Duodenal mucosa (tissue), 2 donors: ENCODE data around the gene CPXM2.

Source experiments
- H3K27ac ChIP-seq: one replicate; pipeline ENCODE4 v1.7.0; 2013; ENCODE audit warnings: low read depth, low read length
- H3K27me3 ChIP-seq, 2 donors: one replicate each; pipeline ENCODE4 v1.7.0; 2013; ENCODE audit warnings: low read length in 2 of 2, control low read depth in 1 of 2; ENCODE audit not compliant: insufficient read depth in 2 of 2, control insufficient read depth in 1 of 2
- H3K36me3 ChIP-seq, 2 donors: one replicate each; pipeline ENCODE4 v1.7.0; 2013; ENCODE audit warnings: low read length in 2 of 2, control low read depth in 1 of 2; ENCODE audit not compliant: insufficient read depth in 2 of 2, control insufficient read depth in 1 of 2
- H3K4me1 ChIP-seq, 2 donors: one replicate each; pipeline ENCODE4 v1.7.0; 2013; ENCODE audit warnings: low read length in 2 of 2, control low read depth in 1 of 2; ENCODE audit not compliant: insufficient read depth in 2 of 2, control insufficient read depth in 1 of 2
- H3K4me3 ChIP-seq, 2 donors: one replicate each; pipeline ENCODE4 v1.7.0; 2013; ENCODE audit warnings: low read length in 2 of 2, low read depth in 1 of 2
- H3K9ac ChIP-seq, 2 donors: one replicate each; pipeline ENCODE4 v1.7.0; 2013; ENCODE audit warnings: low read length in 2 of 2, low read depth in 1 of 2
- H3K9me3 ChIP-seq, 2 donors: one replicate each; pipeline ENCODE4 v1.7.0; 2013; ENCODE audit warnings: low read length in 2 of 2, control low read depth in 1 of 2; ENCODE audit not compliant: control insufficient read depth in 1 of 2

Gene CPXM2

DNA sequence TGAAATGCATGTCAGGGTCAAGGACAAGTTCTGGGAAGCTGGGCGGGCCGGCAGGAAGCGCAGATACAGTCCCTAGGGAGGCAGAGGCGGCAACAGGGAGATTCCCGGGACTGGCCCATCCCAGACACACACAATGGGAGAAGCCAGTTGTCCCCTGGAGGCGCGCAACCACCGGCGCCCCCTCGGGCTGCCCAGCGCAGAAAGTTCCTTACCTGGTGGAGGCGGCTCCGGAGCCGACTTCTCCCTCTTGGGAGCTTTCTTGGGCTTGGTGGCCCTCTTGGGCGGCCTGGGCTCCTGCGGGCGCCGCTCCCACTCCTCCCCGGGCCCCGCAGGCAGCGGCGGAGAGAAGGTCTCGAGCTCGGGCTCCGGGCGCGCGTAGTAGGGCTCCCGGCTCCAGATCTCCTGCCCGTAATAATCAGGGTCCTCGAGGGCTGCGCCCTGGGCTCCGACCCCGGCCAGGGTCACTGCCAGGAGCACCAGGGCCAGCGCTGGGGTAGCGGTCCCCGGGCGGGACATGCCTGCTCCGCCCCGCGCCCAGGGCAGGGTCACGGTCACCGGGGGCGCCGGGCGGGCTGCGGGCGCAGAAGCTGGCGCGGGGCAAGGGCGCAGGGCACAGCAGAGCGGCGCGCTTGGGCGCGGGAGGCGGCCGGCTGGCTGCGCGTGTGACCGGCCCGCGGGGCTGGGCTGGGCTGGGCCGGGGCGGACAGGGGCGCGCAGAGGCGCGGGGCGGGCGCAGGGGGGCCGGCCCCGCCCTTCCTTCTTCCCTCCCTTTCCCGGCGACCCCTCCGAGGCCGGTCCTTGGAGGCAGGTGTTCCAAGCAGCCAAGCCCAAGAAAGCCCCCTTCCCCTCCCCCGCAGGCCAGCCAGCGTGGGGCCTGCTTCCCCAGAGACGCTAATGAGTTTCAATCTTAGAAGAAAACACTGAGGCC is at the start of gene CPXM2:
TSS of gene CPXM2 (minus strand) at position 664 of the 928 bp plus-strand sequence. CDS start at position 516, 148 bp downstream.
- Histone ChIP-seq H3K4me3 (peak within 1 kb of the TSS; percentile 25 to 51), H3K27ac (no peak within 1 kb of the TSS), H3K27me3 (peaks cover 0 to 12% of the 10 kb centered on the region in 2 donors), H3K36me3 (no peaks in the 10 kb centered on the region), H3K9me3 (no peaks in the 10 kb centered on the region), H3K4me1 (peaks cover 0 to 3% of the 10 kb centered on the region in 2 donors), H3K9ac (peak within 1 kb of the TSS in 1 of 2 donors; percentile 12)

GRCh38 chr10:123939591-123939990 is 48.0 kb upstream of the CPXM2 start:
- Histone ChIP-seq H3K9ac (no peak overlapping the region), H3K36me3 (no peaks in the 10 kb centered on the region), H3K27me3 (no peaks in the 10 kb centered on the region), H3K4me3 (no peak overlapping the region), H3K4me1 (no peaks in the 10 kb centered on the region), H3K9me3 (no peaks in the 10 kb centered on the region), H3K27ac (no peak overlapping the region)

GRCh38 chr10:123938890-123939289 is 47.3 kb upstream of the CPXM2 start:
- H3K9ac ChIP-seq = no peak overlapping the region
- no peak overlapping the region for H3K4me3 ChIP-seq
- H3K4me1 ChIP-seq = no peaks in the 10 kb centered on the region
- H3K9me3 ChIP-seq = no peaks in the 10 kb centered on the region
- H3K27ac ChIP-seq = no peak overlapping the region
- no peaks in the 10 kb centered on the region for H3K27me3 ChIP-seq
- no peaks in the 10 kb centered on the region for H3K36me3 ChIP-seq

DNA sequence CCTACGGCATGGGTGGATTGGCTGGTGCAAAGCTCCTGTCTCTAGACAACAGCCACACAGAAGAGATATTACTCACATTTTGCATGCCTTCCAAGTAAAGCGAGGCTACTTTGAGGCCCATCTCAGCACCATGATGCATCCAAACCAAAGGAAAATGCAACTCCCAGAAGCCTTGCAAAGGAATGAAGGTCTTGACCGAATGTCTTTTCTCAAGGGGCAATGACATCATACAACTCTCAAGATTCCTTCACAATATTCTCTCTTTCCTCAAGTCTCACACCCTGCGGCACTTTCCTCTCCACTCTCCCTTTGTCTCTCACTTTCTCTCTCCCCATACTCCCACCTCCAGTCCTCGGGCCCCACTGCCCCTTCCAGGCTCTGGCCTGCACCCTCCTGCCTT is 44.8 kb upstream of the CPXM2 start:
- H3K9me3 ChIP-seq = peaks cover 3% of the 10 kb centered on the region in 2 donors
- no peaks in the 10 kb centered on the region for H3K4me1 ChIP-seq
- no peak overlapping the region for H3K9ac ChIP-seq
- no peaks in the 10 kb centered on the region for H3K27me3 ChIP-seq
- H3K27ac ChIP-seq = no peak overlapping the region
- H3K4me3 ChIP-seq = no peak overlapping the region
- H3K36me3 ChIP-seq = no peaks in the 10 kb centered on the region

DNA sequence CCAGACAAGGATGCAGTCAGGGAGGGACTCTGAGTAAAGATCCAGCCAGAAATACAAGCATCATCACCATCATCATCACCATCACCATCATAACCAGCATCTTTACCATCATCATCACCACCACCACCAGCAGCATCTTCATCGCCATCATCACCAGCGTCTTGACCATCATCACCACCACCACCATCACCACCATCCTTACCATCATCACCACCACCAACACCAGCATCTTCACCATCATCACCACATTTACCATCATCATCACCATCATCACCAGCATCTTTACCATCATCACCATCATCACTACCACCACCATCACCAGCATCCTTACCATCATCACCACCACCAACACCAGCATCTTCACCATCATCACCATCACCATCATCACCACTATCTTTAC is 44.1 kb upstream of the CPXM2 start:
- Histone ChIP-seq H3K4me3 (no peak overlapping the region), H3K36me3 (no peaks in the 10 kb centered on the region), H3K4me1 (no peaks in the 10 kb centered on the region), H3K27me3 (no peaks in the 10 kb centered on the region), H3K9ac (no peak overlapping the region), H3K9me3 (peaks cover 3 to 9% of the 10 kb centered on the region in 2 donors), H3K27ac (no peak overlapping the region)

DNA sequence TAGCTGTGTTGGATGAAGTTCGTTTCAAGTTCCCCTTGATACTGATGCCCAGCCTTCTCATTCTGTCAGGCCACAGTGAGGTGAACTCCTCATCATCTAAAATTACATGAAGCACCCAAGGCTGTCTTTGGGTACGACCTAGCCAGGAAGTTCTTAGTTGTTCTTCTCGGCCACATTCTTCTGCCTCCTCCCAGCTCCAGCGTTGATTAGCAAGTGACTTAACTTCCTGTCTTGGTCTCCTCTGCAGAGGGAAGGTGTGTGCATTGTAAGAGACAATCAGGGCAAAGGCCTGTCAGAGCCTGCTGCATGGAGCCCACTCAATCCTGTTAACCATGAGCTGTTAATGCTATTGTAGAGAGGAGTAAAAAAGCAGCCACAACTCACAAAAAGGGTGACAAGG is 43.2 kb upstream of the CPXM2 start:
- peaks cover 0 to under 1% of the 10 kb centered on the region in 2 donors for H3K27me3 ChIP-seq
- no peak overlapping the region for H3K27ac ChIP-seq
- H3K9ac ChIP-seq = no peak overlapping the region
- H3K4me3 ChIP-seq = no peak overlapping the region
- H3K36me3 ChIP-seq = no peaks in the 10 kb centered on the region
- H3K9me3 ChIP-seq = peaks cover 5 to 9% of the 10 kb centered on the region in 2 donors
- no peaks in the 10 kb centered on the region for H3K4me1 ChIP-seq

DNA sequence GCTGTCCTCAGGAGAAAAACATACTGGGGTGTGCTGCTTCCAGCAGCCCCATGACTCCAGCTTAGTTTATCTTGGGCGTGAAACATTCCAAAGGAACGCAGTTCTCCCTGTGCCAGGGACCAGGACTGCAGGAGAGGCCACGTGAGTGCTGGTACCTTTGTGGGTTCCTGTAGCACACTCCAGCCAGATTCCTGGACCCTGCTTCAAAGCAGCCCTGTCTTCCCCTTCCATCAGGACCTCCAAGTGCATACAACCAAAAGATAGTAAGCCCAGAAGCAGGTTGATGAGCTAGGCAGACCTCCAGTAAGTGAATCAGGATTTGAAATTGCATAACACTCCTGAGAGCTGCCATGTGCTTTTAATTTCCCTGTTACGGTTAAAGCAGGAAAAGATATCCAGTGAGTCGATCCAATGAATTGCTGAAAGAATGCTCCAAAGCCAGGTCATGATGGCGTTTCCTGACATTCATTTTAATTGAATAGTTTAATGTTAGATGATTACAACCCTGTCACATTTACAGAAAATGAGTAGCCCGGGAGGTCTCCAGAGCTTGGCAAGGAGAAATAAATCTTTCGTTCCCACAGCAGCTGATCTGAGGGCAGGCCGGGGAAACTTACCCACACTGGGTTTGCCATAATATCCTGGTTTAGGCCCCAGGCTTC is 38.9 kb upstream of the CPXM2 start:
- no peak overlapping the region for H3K27ac ChIP-seq
- H3K4me3 ChIP-seq = no peak overlapping the region
- H3K9me3 ChIP-seq = peaks cover 16 to 21% of the 10 kb centered on the region in 2 donors
- H3K36me3 ChIP-seq = no peaks in the 10 kb centered on the region
- no peaks in the 10 kb centered on the region for H3K4me1 ChIP-seq
- no peak overlapping the region for H3K9ac ChIP-seq
- peaks cover 0 to 3% of the 10 kb centered on the region in 2 donors for H3K27me3 ChIP-seq

DNA sequence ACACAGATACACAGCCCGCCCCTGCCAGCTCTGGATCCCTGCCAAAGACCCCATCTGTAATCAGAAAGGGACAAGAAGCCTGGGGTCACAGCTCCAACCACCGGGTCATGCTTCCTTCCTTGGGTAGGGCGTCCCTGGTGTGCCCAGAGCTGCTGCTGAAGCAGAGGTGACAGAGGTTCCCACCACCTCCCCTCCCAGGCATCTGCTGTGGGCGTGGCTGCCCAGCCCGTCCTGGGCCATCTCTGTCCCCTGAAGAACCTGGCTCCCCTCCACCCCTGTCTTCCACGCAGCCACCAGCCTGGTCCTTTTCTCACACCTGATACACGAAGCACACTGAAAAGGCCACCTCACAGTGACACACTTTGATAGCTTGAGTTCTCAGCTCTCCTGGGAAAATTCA is 38.2 kb upstream of the CPXM2 start:
- H3K27ac ChIP-seq = no peak overlapping the region
- H3K27me3 ChIP-seq = peaks cover 0 to 3% of the 10 kb centered on the region in 2 donors
- no peaks in the 10 kb centered on the region for H3K4me1 ChIP-seq
- H3K9ac ChIP-seq = no peak overlapping the region
- H3K9me3 ChIP-seq = peaks cover 16 to 21% of the 10 kb centered on the region in 2 donors
- H3K4me3 ChIP-seq = no peak overlapping the region
- H3K36me3 ChIP-seq = no peaks in the 10 kb centered on the region

GRCh38 chr10:123928427-123928826 is 36.8 kb upstream of the CPXM2 start:
- Histone ChIP-seq H3K36me3 (no peaks in the 10 kb centered on the region), H3K4me1 (no peaks in the 10 kb centered on the region), H3K9ac (no peak overlapping the region), H3K27me3 (peaks cover 0 to 3% of the 10 kb centered on the region in 2 donors), H3K9me3 (peaks cover 16 to 21% of the 10 kb centered on the region in 2 donors), H3K27ac (no peak overlapping the region), H3K4me3 (no peak overlapping the region)
